Measurements from ENCODE around the gene C11orf86.
A peak's percentile ranks its signal among the peaks of the same experiment; 100 is the strongest.
"Not testable (repeated sequence)": the region's sequence is repeated elsewhere in the genome, so short reads cannot be mapped to it uniquely, and the experiment has no call there.

The C11orf86 gene

DNA sequence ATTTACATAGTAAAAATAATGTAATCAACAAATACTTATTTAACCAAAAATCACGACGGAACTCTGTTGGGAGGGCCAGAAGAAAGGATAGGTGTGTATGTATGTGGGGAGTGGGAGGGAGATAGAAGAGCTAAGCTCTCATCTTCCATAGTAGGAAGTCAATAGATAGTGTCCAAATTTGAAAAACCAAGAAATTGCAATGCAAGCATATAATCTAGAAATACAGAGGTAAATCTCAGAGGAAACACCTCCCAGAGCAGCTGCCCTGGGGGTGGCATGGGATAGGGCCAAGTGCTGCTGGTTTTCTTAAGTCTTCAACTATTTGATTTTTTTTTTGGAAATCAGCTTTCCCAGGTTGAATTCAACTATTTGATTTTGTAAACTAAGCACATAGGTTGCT is 16.9 kb downstream of the C11orf86 start:
- no peak for DNase-seq

- no peak for DNase-seq
Observed at GRCh38 chr11:66996609-66997273, 21.6 kb downstream of the C11orf86 start.

GRCh38 chr11:66999555-66999954 is 24.5 kb downstream of the C11orf86 start:
- no peak for DNase-seq

DNA sequence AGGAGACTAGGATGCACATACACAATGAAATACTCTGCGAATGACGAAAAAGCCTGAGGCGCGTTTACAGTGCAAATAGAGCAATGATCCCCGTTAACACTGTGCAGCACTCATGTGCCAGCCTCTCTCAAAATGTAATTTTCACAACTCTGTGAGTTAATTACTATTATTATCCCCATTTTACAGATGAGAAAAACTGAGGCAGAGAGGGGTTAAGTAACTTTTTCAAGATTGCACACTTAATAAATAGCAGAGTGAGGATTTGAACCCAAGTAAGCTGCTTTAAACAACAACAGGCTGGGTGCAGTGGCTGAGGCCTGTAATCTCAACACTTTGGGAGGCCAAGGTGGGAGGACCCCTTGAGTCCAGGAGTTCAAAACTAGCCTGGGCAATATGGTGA is 26.2 kb downstream of the C11orf86 start:
- DNase-seq, result no peak

- DNase-seq, result no peak
Observed at GRCh38 chr11:67002297-67002913, 27.3 kb downstream of the C11orf86 start.

- no peak for DNase-seq
Observed at GRCh38 chr11:67002921-67003411, 27.9 kb downstream of the C11orf86 start.

DNA sequence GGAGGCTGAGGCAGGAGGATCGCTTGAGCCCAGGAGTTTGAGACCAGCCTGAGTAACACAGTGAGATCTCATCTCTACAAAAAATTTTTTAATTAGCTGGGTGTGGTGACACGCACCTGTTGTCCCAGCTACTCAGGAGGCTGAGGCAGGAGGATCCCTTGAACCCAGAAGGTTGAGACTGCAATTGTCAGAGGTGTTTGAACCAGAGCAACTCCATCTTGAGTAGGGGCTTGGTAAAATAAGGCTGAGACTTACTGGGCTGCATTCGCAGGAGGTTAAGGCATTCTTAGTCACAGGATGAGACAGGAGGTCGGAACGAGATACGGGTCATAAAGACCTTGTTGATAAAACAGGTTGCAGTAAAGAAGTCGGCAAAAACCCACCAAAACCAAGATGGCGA is 30.1 kb downstream of the C11orf86 start:
- not testable (repeated sequence) for DNase-seq

DNA sequence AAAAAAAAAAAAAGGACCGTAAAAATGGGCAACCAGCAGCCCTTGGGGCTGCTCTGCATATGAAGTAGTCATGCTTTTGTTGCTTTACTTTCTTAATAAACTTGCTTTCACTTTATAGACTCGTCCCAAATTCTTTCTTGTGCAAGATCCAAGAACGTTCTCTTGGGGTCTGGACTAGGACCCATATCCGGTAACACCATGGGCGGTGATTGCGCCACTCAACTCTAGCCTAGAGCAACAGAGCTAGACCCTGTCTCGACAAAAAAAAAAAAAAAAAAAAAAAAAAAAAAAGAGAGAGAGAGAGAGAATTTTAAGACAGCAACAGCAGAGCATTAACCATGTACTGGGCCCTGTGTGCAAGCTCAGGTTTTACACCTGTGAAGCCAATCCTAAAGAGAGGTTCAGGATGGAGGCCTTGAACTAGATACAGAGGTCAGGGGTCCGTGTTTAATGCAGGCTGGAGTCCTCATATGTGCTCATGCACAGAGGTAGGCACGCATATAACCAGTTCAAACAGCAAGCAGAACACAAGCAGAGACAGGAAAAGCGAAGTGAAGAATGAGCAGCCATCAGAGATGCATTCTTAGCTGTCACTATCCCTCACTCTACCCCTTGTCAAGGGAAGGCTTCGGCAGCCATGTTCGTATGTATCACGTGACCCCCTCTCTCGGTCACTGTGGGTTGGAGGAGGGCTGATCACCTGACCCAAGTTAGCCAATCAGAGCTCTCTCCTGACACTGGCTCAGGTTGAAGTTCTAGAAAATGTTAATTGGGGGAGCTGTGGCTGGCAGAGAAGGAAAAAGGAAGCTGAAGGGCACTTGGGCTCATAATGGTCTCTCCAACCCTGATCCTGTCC is 31.2 kb downstream of the C11orf86 start:
- DNase-seq, result peak; percentile 48

GRCh38 chr11:67007126-67007525 is 32.0 kb downstream of the C11orf86 start:
- DNase-seq, result no peak

DNA sequence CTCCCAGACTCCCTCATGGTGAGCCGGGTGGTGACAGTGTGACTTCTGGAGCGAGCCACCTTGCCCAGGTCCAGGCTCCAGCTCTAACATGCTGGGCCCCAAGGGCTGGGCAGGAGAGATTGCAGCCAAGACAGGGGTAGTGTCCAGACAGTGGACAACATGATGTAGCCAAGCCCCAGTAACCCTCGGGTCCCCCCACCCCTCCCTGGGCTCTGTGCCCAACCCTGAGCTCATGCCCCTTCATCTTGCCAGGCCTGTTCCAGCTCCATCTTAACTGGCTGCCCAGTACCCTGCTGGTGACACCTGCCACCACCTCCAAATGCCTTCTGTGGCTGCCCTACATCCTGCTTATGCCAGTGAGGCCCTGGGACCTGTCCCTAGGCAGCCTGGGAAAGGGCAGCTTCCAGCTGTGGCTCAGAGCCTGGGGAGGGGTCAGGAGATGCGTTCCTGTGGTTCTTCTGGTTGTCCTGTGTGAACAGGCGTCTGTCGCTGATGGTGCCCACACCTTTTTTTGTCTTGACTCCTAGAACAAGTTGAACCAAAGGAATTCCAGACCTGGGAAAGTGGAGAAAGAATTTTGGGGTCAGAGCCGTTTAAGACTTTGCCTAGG is 35.3 kb downstream of the C11orf86 start:
- no peak for DNase-seq

- no peak for DNase-seq
Observed at GRCh38 chr11:67013511-67014045, 38.5 kb downstream of the C11orf86 start.

DNA sequence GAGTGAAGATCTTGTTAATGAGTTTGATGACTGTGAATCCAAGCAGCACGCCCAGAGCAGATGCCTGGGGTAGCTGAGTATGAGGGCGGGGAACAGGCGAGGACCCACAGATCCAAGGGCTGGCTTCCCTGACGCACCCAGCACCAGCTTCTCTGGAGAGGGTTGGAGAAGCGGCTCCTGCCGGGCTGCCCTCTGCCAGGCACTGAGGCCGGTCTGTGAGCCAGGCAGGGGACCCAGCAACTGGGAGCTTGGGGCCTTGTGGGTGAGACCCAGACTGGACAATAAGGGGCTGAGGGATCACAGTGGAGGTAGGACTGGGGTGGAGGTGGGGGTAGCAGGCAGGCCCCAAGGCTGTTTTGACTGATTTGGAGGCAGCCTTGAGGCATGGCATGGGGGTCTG is 39.2 kb downstream of the C11orf86 start:
- no peak for DNase-seq

DNA sequence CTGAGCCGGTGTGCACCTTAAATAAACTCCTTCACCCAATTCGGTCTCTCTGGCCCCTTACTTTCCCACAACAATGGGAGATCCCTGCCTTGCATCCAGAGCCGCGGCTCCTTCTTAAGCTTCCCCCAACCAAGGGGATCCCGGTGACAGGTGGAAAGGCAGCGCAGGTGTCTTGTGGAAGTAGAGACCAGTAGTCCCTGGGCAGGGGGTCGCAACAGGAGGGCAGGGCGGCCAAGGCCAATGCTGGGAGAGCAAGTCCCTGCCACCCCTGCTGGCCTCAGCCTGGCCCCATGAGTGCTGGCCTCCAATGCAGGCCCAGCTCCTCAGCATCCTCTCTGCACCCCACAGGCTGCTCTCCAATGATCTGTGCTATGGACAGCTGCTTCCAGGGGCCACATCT is 39.9 kb downstream of the C11orf86 start:
- DNase-seq, result no peak

GRCh38 chr11:67016550-67016949 is 41.4 kb downstream of the C11orf86 start:
- DNase-seq, result no peak

- no peak for DNase-seq
Observed at GRCh38 chr11:67020949-67021348, 45.8 kb downstream of the C11orf86 start.

GRCh38 chr11:67022341-67022933 is 47.3 kb downstream of the C11orf86 start:
- DNase-seq, result no peak

DNA sequence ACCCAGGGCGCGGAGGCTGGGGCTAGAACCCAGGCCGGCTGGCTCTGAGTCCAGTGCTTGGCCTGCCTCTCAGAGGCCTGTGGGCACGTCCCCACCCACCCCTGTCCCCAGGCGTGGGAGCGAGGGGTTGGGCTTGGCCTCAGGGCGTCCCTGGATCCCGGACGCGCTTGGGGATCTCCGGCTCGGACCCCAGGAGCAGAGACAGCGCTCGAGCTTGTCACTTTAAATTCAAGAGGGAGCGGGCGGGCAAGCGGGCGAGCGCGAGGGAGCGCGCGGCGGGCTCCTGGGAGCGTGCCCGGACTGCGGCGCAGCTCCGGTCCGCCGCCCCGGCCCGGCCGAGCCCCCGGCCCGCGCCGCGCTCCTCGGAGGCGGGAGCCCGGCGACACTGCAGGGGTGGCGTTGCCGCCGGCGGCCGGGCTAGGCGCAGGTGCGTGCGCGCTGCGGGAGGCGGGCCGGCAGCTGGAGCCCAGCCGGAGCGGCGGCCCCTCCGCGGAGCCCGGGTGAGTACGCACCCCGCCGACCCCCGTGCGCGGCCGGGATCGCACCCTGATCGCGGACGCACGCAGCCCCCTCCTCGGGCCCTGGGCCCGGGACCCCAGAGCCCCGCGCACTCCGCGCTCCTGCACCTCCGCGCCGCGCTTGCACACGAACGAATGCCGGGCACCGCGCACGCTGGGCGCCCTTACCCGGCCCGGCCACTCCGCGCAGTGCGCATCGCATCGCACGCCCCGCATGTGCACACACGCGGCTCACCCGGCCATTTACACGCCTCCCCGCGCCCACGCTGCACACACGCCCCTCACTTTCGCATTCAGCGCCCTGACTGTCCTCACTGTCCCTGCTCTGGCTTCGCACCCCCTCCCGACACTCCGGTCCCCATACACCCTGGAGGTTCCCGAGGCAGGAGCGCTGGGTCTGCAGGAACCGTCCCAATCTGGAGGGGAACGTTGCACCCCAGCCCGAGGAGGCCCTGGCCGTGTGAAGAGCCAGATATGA is 48.2 kb downstream of the C11orf86 start, which contains the start of gene SYT12:
Gene SYT12 (plus strand): TSS at position 174 of the 996 bp plus-strand sequence. CDS start 7,011 bp downstream, outside the sequence.
- no peak for DNase-seq

GRCh38 chr11:67023957-67024353 is 48.9 kb downstream of the C11orf86 start:
- DNase-seq, result no peak

- peak; percentile 38 for DNase-seq
Observed at GRCh38 chr11:67024410-67024809, 49.3 kb downstream of the C11orf86 start.

GRCh38 chr11:67024966-67025365 is 49.9 kb downstream of the C11orf86 start:
- DNase-seq, result no peak

- no peak for DNase-seq
Observed at GRCh38 chr11:67025750-67026149, 50.6 kb downstream of the C11orf86 start.
